Endothelial cell of umbilical vein (primary cell): Measurements from ENCODE around the gene CASD1. TPM values are rescaled to one million over a fixed set of nuclear protein-coding genes. Genes with fewer than 3 reads are reported as not detected.

Experiments used
- BruUV-seq: library from RNA; stranded (reverse); fragments of 400-500 nt; replicated peaks from 2 replicates; lab custom pipeline; 2021; lab: Mats Ljungman, UMichigan
- CTCF ChIA-PET: fragments of 300-600, 350-600 bp; sonication (Branson Sonifier 250); formaldehyde crosslinking; loops from one replicate; lab custom pipeline; 2021; ENCODE audit warnings: antibody characterized with exemption, inconsistent platforms; lab: Charles Lee
- POLR2A ChIA-PET: fragments of 300-600, 350-600 bp; sonication (Branson Sonifier 250); formaldehyde crosslinking; loops from one replicate; lab custom pipeline; 2021; ENCODE audit warnings: antibody characterized with exemption, inconsistent platforms; lab: Charles Lee
- DNase-seq: peaks from one replicate; pipeline ENCODE4 v3.0.0-alpha.2; 2011; ENCODE audit warnings: low read depth, low spot score
- FAIRE-seq: peaks from 2 replicates; lab custom pipeline; 2011; peaks lifted over from hg19 to GRCh38; lab: Jason Lieb, UNC
- H2AFZ ChIP-seq: 2 replicates; pipeline ENCODE4 v1.6.0; 2012; ENCODE audit warnings: low read depth, low read length, control low read depth, inconsistent platforms
- H3K27ac ChIP-seq: 2 replicates; pipeline ENCODE4 v1.5.1; 2011; ENCODE audit warnings: low read depth, mild to moderate bottlenecking, control low read depth, low read length, moderate library complexity; ENCODE audit not compliant: insufficient read depth
- H3K27me3 ChIP-seq, 2 experiments: 2 replicates each; pipeline versions ENCODE4 v1.6.0 to v1.6.1; 2011; ENCODE audit warnings: low read length in 2 of 2, mixed read lengths in 1 of 2; ENCODE audit not compliant: control insufficient read depth in 2 of 2, insufficient read depth in 2 of 2
- H3K36me3 ChIP-seq, 2 experiments: 2 replicates in 1 of 2; 3 replicates in 1 of 2; pipeline ENCODE4 v1.5.1; 2011; ENCODE audit warnings: low read length in 2 of 2, mild to moderate bottlenecking in 1 of 2, moderate library complexity in 1 of 2; ENCODE audit not compliant: control insufficient read depth in 2 of 2, insufficient read depth in 2 of 2; ENCODE audit errors: extremely low read depth in 1 of 2
- H3K4me1 ChIP-seq: 3 replicates; pipeline ENCODE4 v1.5.1; 2011; ENCODE audit warnings: mild to moderate bottlenecking, low read length; ENCODE audit not compliant: control insufficient read depth, insufficient read depth; ENCODE audit errors: extremely low read depth
- H3K4me2 ChIP-seq: 2 replicates; pipeline ENCODE4 v1.6.1; 2011; ENCODE audit warnings: low read length, control low read depth, mixed read lengths; ENCODE audit not compliant: insufficient read depth
- H3K4me3 ChIP-seq, 3 experiments: fragments of 200-600 bp in 1 of 3; sonication (generic), shearing (Covaris generic) in 1 of 3; replicated peaks in 1 of 3; 2 replicates each; pipeline ENCODE4 v1.5.1; 2011 to 2016; ENCODE audit warnings: control low read depth in 3 of 3, low read length in 3 of 3, mild to moderate bottlenecking in 2 of 3, inconsistent platforms in 1 of 3, low read depth in 1 of 3, moderate library complexity in 1 of 3; ENCODE audit not compliant: insufficient read depth in 1 of 3
- H3K79me2 ChIP-seq: 2 replicates; pipeline ENCODE4 v1.6.0; 2012; ENCODE audit warnings: low read length, inconsistent platforms; ENCODE audit not compliant: control insufficient read depth, insufficient read depth
- H3K9ac ChIP-seq: replicated peaks from 2 replicates; pipeline ENCODE3; 2011; ENCODE audit warnings: low read length, control low read depth; ENCODE audit not compliant: insufficient read depth; ENCODE audit errors: extremely low read depth
- H3K9me1 ChIP-seq: replicated peaks from 3 replicates; pipeline ENCODE4 v1.6.0; 2011; ENCODE audit warnings: mild to moderate bottlenecking, low read length; ENCODE audit not compliant: control insufficient read depth, insufficient read depth; ENCODE audit errors: extremely low read depth
- H3K9me3 ChIP-seq: replicated peaks from 2 replicates; pipeline ENCODE4 v1.5.1; 2012; ENCODE audit warnings: low read length, inconsistent platforms; ENCODE audit not compliant: control insufficient read depth, insufficient read depth
- H4K20me1 ChIP-seq: replicated peaks from 2 replicates; pipeline ENCODE3; 2011; ENCODE audit warnings: mild to moderate bottlenecking, low read length; ENCODE audit not compliant: control insufficient read depth, insufficient read depth; ENCODE audit errors: extremely low read depth
- CTCF ChIP-seq, 2 donors: IDR thresholded peaks; 1 replicate in 1 of 2; 2 replicates in 1 of 2; pipeline ENCODE4 v1.5.1; 2011; ENCODE audit warnings: low read length in 2 of 2, mild to moderate bottlenecking in 2 of 2, moderate library complexity in 2 of 2, control low read depth in 1 of 2, inconsistent platforms in 1 of 2, low read depth in 1 of 2; ENCODE audit not compliant: insufficient read depth in 1 of 2; ENCODE audit errors: extremely low read depth in 1 of 2
- EZH2 ChIP-seq: IDR thresholded peaks from 2 replicates; pipeline ENCODE4 v1.6.1; 2012; ENCODE audit warnings: borderline replicate concordance, low read depth, mild to moderate bottlenecking, moderate library complexity, low read length, inconsistent platforms; ENCODE audit not compliant: severe bottlenecking
- FOS ChIP-seq: IDR thresholded peaks from 2 replicates; pipeline ENCODE4 v1.6.1; 2011; ENCODE audit warnings: mild to moderate bottlenecking, low read length, moderate library complexity, borderline replicate concordance; ENCODE audit not compliant: insufficient read depth
- GATA2 ChIP-seq: IDR thresholded peaks from 2 replicates; pipeline ENCODE4 v1.7.0; 2011; ENCODE audit warnings: low read depth, mild to moderate bottlenecking, moderate library complexity, mixed read lengths, low read length; ENCODE audit not compliant: insufficient read length, insufficient read depth
- JUN ChIP-seq: IDR thresholded peaks from 2 replicates; pipeline ENCODE4 v1.6.1; 2011; ENCODE audit warnings: borderline replicate concordance, low read depth; ENCODE audit not compliant: insufficient read length, insufficient read depth
- MAX ChIP-seq: IDR thresholded peaks from 2 replicates; pipeline ENCODE4 v1.6.1; 2011; ENCODE audit not compliant: insufficient read depth, insufficient read length
- MYC ChIP-seq: IDR thresholded peaks from one replicate; pipeline ENCODE4 v1.6.1; 2011; ENCODE audit warnings: mild to moderate bottlenecking, low read depth, low read length
- POLR2A ChIP-seq: IDR thresholded peaks from 2 replicates; pipeline ENCODE4 v1.6.1; 2012; ENCODE audit warnings: low read depth, mild to moderate bottlenecking, control low read depth, low read length
- POLR2AphosphoS5 ChIP-seq: IDR thresholded peaks from 2 replicates; pipeline ENCODE4 v1.6.1; 2012; ENCODE audit warnings: low read depth, mild to moderate bottlenecking, control low read depth, low read length, moderate library complexity; ENCODE audit not compliant: insufficient read depth
- dilution Hi-C: fragments of 300-500 bp; cut with MboI; formaldehyde crosslinking; loops from one replicate; pipeline ENCODE4 v1.15.0; 2019; ENCODE audit warnings: low sequenced_read_pairs; ENCODE audit not compliant: extremely low pct_ligation_motif_present
- intact Hi-C: fragments of 100-400 bp; cut with micrococcal nuclease; formaldehyde crosslinking; loops from one replicate; pipeline ENCODE4 v1.10.0; 2022
- polyA plus RNA-seq, 4 experiments: library from polyadenylated mRNA; depleted of rRNA in 3 of 4; stranded (reverse) in 3 of 4; unstranded in 1 of 4; fragments of >200 nt; gene quantifications; 2 replicates each; pipeline versions ENCODE4 v1.2.1 to v1.2.3, GENCODE V29; 2011 to 2012; ENCODE audit warnings: missing spikeins in 1 of 4
- total RNA-seq: library from RNA; stranded (reverse); gene quantifications from 2 replicates; pipeline ENCODE4 v1.2.3, GENCODE V29; 2021

The CASD1 gene
- total and polyA plus RNA-seq, 2 donors (not counting 3 experiments of a cell fraction or from before 2014, with no cell fraction given) = 8.6 to 16.0 TPM

DNA sequence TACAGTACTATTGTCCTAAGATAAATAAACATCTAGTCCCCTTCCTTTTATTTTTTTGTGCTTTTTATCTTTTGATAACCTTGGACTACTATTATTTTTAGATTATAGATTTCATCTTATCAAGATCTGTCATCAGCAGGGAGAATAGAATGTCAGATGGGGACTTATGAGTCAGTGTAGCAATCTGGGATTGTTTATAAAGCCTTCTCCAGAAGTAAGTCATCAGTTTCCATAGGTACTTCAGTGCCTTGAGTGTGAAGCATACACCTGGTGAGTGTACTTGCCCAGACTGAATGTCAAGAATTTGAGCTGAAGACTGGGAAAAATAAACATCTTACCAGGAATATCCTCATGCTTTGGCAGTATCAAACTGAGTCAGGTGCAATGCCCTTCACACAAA, 2.1 kb downstream of the CASD1 start:
- peak; percentile 6 for DNase-seq
- H3K4me1 ChIP-seq = peaks cover 20% of the 10 kb centered on the region
- no peak overlapping the region for H3K9ac ChIP-seq
- H3K9me1 ChIP-seq = no peaks in the 10 kb centered on the region
- no TSS peak for BruUV-seq
- peak overlapping the region; percentile 33 for H3K4me2 ChIP-seq
- H3K36me3 ChIP-seq = no peaks in the 10 kb centered on the region
- no peak for FAIRE-seq
- POLR2A ChIA-PET = no interaction called here
- intact Hi-C loops (loop anchor here (2.0 to 10.0 kb wide), 3 partner anchors 93 to 691 kb away; no protein-coding TSS in a partner anchor), dilution Hi-C loops (no loop called here)
- H2AFZ ChIP-seq = no peak overlapping the region
- H4K20me1 ChIP-seq = peaks cover 2% of the 10 kb centered on the region
- no peaks in the 10 kb centered on the region for H3K27me3 ChIP-seq
- no peaks in the 10 kb centered on the region for H3K9me3 ChIP-seq
- TF ChIP-seq POLR2A = no peak
- TF ChIP-seq GATA2 = peak; percentile 71
- H3K4me3 ChIP-seq = no peak overlapping the region
- CTCF ChIA-PET = interaction anchor here (1.0 to 1.4 kb wide), 3 partner anchors 15 to 377 kb away, joined by 3 to 4 read pairs (median 3); partner anchors contain the start of gene SGCE
- H3K79me2 ChIP-seq = peaks cover 2% of the 10 kb centered on the region
- H3K27ac ChIP-seq = no peak overlapping the region

DNA sequence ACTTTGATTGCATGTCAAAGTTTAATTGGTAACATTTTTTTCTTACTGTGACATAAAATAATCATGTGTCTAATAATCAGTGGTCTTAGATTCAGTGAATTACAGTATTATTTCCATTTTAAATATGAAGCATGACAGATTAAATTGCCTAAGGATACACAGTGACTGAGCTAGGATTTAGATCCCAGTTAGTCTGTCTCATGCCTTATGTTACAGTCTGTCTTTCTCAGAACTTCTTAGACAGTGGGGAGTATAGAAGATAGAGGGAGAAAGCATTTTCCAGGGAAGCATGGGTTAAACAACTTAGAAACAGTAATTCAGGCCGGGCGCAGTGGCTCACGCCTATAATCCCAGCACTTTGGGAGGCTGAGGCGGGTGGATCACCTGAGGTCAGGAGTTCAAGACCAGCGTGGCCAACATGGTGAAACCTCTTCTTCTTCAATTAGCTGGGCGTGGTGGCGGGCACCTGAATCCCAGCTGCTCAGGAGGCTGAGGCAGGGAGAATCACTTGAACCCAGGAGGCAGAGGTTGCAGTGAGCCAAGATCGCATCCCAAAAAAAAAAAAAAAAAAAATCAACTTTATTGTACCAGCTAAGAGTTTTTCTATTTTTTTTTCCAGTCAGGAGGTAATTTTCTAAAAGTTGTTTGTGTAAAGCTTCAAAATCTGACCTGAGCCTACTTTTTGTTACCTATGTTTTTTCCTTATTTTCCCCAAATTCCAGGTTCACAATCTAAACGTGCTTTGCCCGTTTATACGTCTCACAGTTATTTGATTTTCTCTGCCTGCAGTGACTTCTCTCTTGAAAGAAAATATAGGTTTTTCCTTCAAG, 3.3 kb downstream of the CASD1 start:
- dilution Hi-C loops (no loop called here), intact Hi-C loops (loop anchor here (5.0 to 10.0 kb wide), 2 partner anchors 92 to 689 kb away; no protein-coding TSS in a partner anchor)
- no peak overlapping the region for H3K9ac ChIP-seq
- H3K4me1 ChIP-seq = peaks cover 20% of the 10 kb centered on the region
- peaks cover 2% of the 10 kb centered on the region for H3K79me2 ChIP-seq
- no peak for DNase-seq
- H3K4me2 ChIP-seq = no peak overlapping the region
- no TSS peak for BruUV-seq
- no peaks in the 10 kb centered on the region for H3K9me3 ChIP-seq
- H3K4me3 ChIP-seq = no peak overlapping the region
- H3K27me3 ChIP-seq = no peaks in the 10 kb centered on the region
- no peaks in the 10 kb centered on the region for H3K9me1 ChIP-seq
- POLR2A ChIA-PET = interaction anchor here (0.6 kb wide), 1 partner anchor 454 kb away, joined by 3 read pairs; no protein-coding TSS in a partner anchor
- H2AFZ ChIP-seq = no peak overlapping the region
- no peak for TF ChIP-seq FOS
- TF ChIP-seq CTCF (IDR thresholded peaks at IDR 0.05; ENCODE audit: extremely low read depth in 1 of 2, insufficient read depth in 1 of 2, low read depth in 1 of 2, low read length in 2 of 2) = no peak
- no peak for TF ChIP-seq MAX
- no peak for TF ChIP-seq GATA2
- TF ChIP-seq EZH2 = no peak
- TF ChIP-seq MYC = no peak
- TF ChIP-seq POLR2A = no peak
- no peak for TF ChIP-seq JUN
- TF ChIP-seq POLR2AphosphoS5 = no peak
- CTCF ChIA-PET = interaction anchor here (0.7 kb wide), 1 partner anchor 734 kb away, joined by 4 read pairs; no protein-coding TSS in a partner anchor
- no peaks in the 10 kb centered on the region for H3K36me3 ChIP-seq
- peaks cover 2% of the 10 kb centered on the region for H4K20me1 ChIP-seq
- H3K27ac ChIP-seq = no peak overlapping the region
- no peak for FAIRE-seq
